GM12801 (cell line): ENCODE measurements around the gene CSTF3.

ENCODE experiments used
- CTCF ChIP-seq: IDR thresholded peaks from one replicate; pipeline ENCODE4 v1.5.1; 2011; ENCODE audit warnings: control low read depth; ENCODE audit not compliant: insufficient read length; ENCODE audit errors: extremely low read depth

Gene CSTF3

GRCh38 chr11:33065445-33066178, 95.7 kb downstream of the CSTF3 start:
- TF ChIP-seq CTCF, result peak; percentile 51

- TF ChIP-seq CTCF, result no peak
Measured at GRCh38 chr11:33064866-33065265, 96.4 kb downstream of the CSTF3 start.

GRCh38 chr11:33064033-33064825, 97.1 kb downstream of the CSTF3 start:
- no peak for TF ChIP-seq CTCF

- TF ChIP-seq CTCF, result no peak
Measured at GRCh38 chr11:33063326-33063881, 97.9 kb downstream of the CSTF3 start.

GRCh38 chr11:33062137-33062536, 99.1 kb downstream of the CSTF3 start:
- TF ChIP-seq CTCF, result no peak

GRCh38 chr11:33060271-33060670, 101.0 kb downstream of the CSTF3 start:
- no peak for TF ChIP-seq CTCF

GRCh38 chr11:33059331-33060007, 101.8 kb downstream of the CSTF3 start:
- no peak for TF ChIP-seq CTCF
